Adrenal gland (tissue), 12 donors: Measurements from ENCODE around the gene CLASRP. TPM values are rescaled to one million over a fixed set of nuclear protein-coding genes. Genes with fewer than 3 reads are reported as not detected.

Experiments
- DNase-seq, 7 donors: peaks; one replicate each; pipeline ENCODE4 v3.0.0-alpha.2; 2019 to 2020
- H3K27ac ChIP-seq, 5 donors: fragments of 200-600 bp; sonication (generic) in 4 of 5; 1 replicate in 3 of 5; 2 replicates in 2 of 5; pipeline versions ENCODE4 v1.5.1 to v1.8.0; 2016 to 2020; ENCODE audit warnings: mild to moderate bottlenecking in 1 of 5
- H3K27me3 ChIP-seq: fragments of 200-600 bp; 2 replicates; pipeline ENCODE4 v1.8.0; 2021
- H3K36me3 ChIP-seq, 2 donors: fragments of 200-600 bp; replicated peaks in 1 of 2; 1 replicate in 1 of 2; 2 replicates in 1 of 2; pipeline versions ENCODE4 v1.5.1 to v1.8.0; 2018 to 2022
- H3K4me1 ChIP-seq, 2 donors: fragments of 200-600 bp; replicated peaks in 1 of 2; 1 replicate in 1 of 2; 2 replicates in 1 of 2; pipeline versions ENCODE4 v1.5.1 to v1.8.0; 2018 to 2021
- H3K4me3 ChIP-seq, 4 donors: fragments of 200-600 bp; sonication (generic) in 3 of 4; one replicate each; pipeline ENCODE4 v1.5.1; 2016 to 2018
- H3K9me3 ChIP-seq, 3 donors: fragments of 200-600 bp; sonication (generic) in 1 of 3; replicated peaks in 1 of 3; 1 replicate in 2 of 3; 2 replicates in 1 of 3; pipeline versions ENCODE4 v1.5.1 to v1.8.0; 2016 to 2021
- CTCF ChIP-seq, 6 experiments: fragments of 450-650 bp in 4 of 6; fragments of 200-600 bp in 2 of 6; sonication (generic) in 1 of 6; IDR thresholded peaks; 1 replicate in 5 of 6; 2 replicates in 1 of 6; pipeline versions ENCODE4 v1.5.1 to v1.8.0; 2016 to 2021; ENCODE audit warnings: antibody characterized with exemption in 6 of 6, mild to moderate bottlenecking in 2 of 6, moderate library complexity in 1 of 6
- POLR2A ChIP-seq, 2 donors: fragments of 450-650 bp; IDR thresholded peaks; one replicate each; pipeline ENCODE4 v1.6.1; 2017; ENCODE audit warnings: antibody characterized with exemption in 2 of 2, mild to moderate bottlenecking in 2 of 2, moderate library complexity in 1 of 2
- WGBS, 4 donors: extraction: QIAGEN DNeasy Blood & Tissue Kit in 2 of 4; methylation state at CpG; one replicate each; pipeline versions ENCODE4 v1.1.5 to v1.1.7; 2013 to 2017; 5-methylcytosine and 5-hydroxymethylcytosine counted together
- intact Hi-C, 2 donors: fragments of 100-400 bp; cut with DNase I; formaldehyde crosslinking; loops; one replicate each; pipeline versions ENCODE4 v1.14.1 to v1.15.0; 2022 to 2023
- polyA plus RNA-seq, 3 donors: library from polyadenylated mRNA; stranded (reverse); fragments of 200-250 nt in 2 of 3; fragments of 350-450 nt in 1 of 3; fragmentation: Illumina TruSeq in 1 of 3; extraction: RNeasy Lipid Tissue Mini Kit (QIAGEN cat#74804) in 1 of 3; gene quantifications; one replicate each; pipeline ENCODE4 v1.2.3, GENCODE V29; 2013 to 2014
- total RNA-seq, 9 donors: library from RNA; depleted of rRNA in 4 of 9; stranded (reverse); fragments of >200 nt in 4 of 9; fragments of 120-200 nt in 1 of 9; fragmentation: NEBNext Ultra II Directional in 1 of 9; extraction: Animal tissue kit (Norgen Biotek cat#: 25700) in 1 of 9; gene quantifications; one replicate each; pipeline versions ENCODE4 v1.1.0 to v1.2.4, GENCODE V29; 2013 to 2023
- donor health status: healthy with polysubstance abuse.
- donor health status: Bipolar disorder and iron deficiency.
- donor health status: DM: yes; HTN: yes; CAD: no.
- donor health status: DM: no; HTN: no; CAD: no.
- donor health status: DM: no; HTN: no; CAD: no.
- donor health status: DM: yes; HTN: yes; CAD: no.

The CLASRP gene
- total and polyA plus RNA-seq, 12 donors: 19.8 to 730 (median 64.7) TPM

GRCh38 chr19:45074744-45075300 lies 36.0 kb downstream of the CLASRP start:
- WGBS, 4 donors: 69 to 92% (median 81%) methylated on average over 5 to 11 of the region's 11 CpGs
- Histone ChIP-seq H3K4me3 (peak overlapping the region in 1 of 4 donors; percentile 51), H3K27me3 (no peaks in the 10 kb centered on the region), H3K9me3 (no peaks in the 10 kb centered on the region), H3K4me1 (peaks cover 14 to 19% of the 10 kb centered on the region in 2 donors), H3K27ac (peak overlapping the region in 1 of 5 donors; percentile 67), H3K36me3 (peaks cover 0 to 21% of the 10 kb centered on the region in 2 donors)
- TF ChIP-seq CTCF (IDR thresholded peaks at IDR 0.05) (no peak), POLR2A (IDR thresholded peaks at IDR 0.05) (no peak)
- DNase-seq: no peak
- intact Hi-C loops: no loop called here

- TF ChIP-seq POLR2A (IDR thresholded peaks at IDR 0.05): no peak
- no peak for TF ChIP-seq CTCF (IDR thresholded peaks at IDR 0.05)
- WGBS, 4 donors: 36 to 50% (median 44%) methylated on average over 9 to 26 of the region's 26 CpGs
- Histone ChIP-seq H3K36me3 (peaks cover 0 to 15% of the 10 kb centered on the region in 2 donors), H3K4me1 (peaks cover 20 to 25% of the 10 kb centered on the region in 2 donors), H3K4me3 (peak overlapping the region in 1 of 4 donors; percentile 51), H3K27me3 (no peaks in the 10 kb centered on the region), H3K27ac (peak overlapping the region in 4 of 5 donors; percentile 1 to 67 (median 40)), H3K9me3 (no peaks in the 10 kb centered on the region)
- peak in 6 of 7 donors; percentile 44 to 74 (median 56) for DNase-seq
- intact Hi-C loops: no loop called here
These were observed 36.6 kb downstream of the CLASRP start for GRCh38 chr19:45075301-45076028.

GRCh38 chr19:45076029-45076850 lies 37.4 kb downstream of the CLASRP start, which contains the start of gene ZNF296:
TSS of gene ZNF296 (minus strand) at chr19:45076478. CDS start at chr19:45076373, 105 bp downstream.
- Histone ChIP-seq H3K9me3 (no peaks in the 10 kb centered on the region), H3K4me3 (peak within 1 kb of the TSS in 2 of 4 donors; percentile 34 to 51), H3K27ac (peak within 1 kb of the TSS in 4 of 5 donors; percentile 1 to 67 (median 40)), H3K4me1 (peaks cover 20 to 30% of the 10 kb centered on the region in 2 donors), H3K27me3 (no peaks in the 10 kb centered on the region), H3K36me3 (peaks cover 0 to 8% of the 10 kb centered on the region in 2 donors)
- intact Hi-C loops: no loop called here
- 3 to 8% (median 6%) methylated on average over 9 to 81 of the region's 81 CpGs for WGBS, 4 donors
- no peak for TF ChIP-seq POLR2A (IDR thresholded peaks at IDR 0.05)
- TF ChIP-seq CTCF (IDR thresholded peaks at IDR 0.05): no peak
- DNase-seq: peak; percentile 67 to 83 (median 74)
